AG09309 (cell line): ENCODE results near the gene ZNF385B.

Experiments
- DNase-seq: peaks from one replicate; pipeline ENCODE4 v3.0.0-alpha.2; 2010; ENCODE audit warnings: low read depth
- H3K4me3 ChIP-seq: 2 replicates; pipeline ENCODE4 v1.5.1; 2011; ENCODE audit warnings: mild to moderate bottlenecking, low read depth, low read length, moderate library complexity; ENCODE audit not compliant: control insufficient read depth
- TF ChIP-seq, protein P1 (sequence below): IDR thresholded peaks from 2 replicates; pipeline ENCODE4 v1.5.1; 2011; ENCODE audit warnings: mild to moderate bottlenecking, low read depth, low read length, inconsistent platforms; ENCODE audit not compliant: insufficient read depth, control insufficient read depth; ENCODE audit errors: missing control alignments

The ZNF385B gene

DNA sequence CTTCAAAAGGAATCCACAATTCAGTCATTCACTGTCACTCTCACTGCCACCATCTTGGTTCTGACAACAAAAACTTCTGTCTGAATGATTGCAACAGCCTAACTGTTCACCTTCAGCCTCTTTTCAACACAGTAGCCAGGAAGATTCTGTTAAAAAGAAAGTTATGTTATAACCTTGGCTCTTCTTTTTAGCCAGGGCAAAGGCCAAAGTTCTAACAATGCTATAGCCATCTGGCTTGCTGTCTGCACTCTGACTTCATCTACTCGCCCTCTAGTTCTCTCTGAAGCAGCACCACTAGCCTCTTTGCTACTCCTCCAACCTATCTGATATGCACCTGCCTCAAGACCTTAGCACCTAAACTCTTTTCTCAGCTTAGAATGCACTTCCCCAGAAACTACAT lies 158.5 kb downstream of the ZNF385B start:
- no peak for DNase-seq
- H3K4me3 ChIP-seq: no peak overlapping the region
- TF ChIP-seq, protein P1, sequence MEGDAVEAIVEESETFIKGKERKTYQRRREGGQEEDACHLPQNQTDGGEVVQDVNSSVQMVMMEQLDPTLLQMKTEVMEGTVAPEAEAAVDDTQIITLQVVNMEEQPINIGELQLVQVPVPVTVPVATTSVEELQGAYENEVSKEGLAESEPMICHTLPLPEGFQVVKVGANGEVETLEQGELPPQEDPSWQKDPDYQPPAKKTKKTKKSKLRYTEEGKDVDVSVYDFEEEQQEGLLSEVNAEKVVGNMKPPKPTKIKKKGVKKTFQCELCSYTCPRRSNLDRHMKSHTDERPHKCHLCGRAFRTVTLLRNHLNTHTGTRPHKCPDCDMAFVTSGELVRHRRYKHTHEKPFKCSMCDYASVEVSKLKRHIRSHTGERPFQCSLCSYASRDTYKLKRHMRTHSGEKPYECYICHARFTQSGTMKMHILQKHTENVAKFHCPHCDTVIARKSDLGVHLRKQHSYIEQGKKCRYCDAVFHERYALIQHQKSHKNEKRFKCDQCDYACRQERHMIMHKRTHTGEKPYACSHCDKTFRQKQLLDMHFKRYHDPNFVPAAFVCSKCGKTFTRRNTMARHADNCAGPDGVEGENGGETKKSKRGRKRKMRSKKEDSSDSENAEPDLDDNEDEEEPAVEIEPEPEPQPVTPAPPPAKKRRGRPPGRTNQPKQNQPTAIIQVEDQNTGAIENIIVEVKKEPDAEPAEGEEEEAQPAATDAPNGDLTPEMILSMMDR: no peak

- TF ChIP-seq, protein P1: no peak
- no peak overlapping the region for H3K4me3 ChIP-seq
- no peak for DNase-seq
Observed at GRCh38 chr2:179701524-179702110, 159.8 kb downstream of the ZNF385B start.

- TF ChIP-seq, protein P1: no peak
- no peak for DNase-seq
- H3K4me3 ChIP-seq: no peak overlapping the region
Observed at GRCh38 chr2:179695486-179695885, 165.9 kb downstream of the ZNF385B start.

GRCh38 chr2:179694963-179695362 lies 166.4 kb downstream of the ZNF385B start:
- TF ChIP-seq, protein P1: no peak
- no peak for DNase-seq
- no peak overlapping the region for H3K4me3 ChIP-seq

GRCh38 chr2:179692610-179693009 lies 168.8 kb downstream of the ZNF385B start:
- no peak overlapping the region for H3K4me3 ChIP-seq
- DNase-seq: no peak
- TF ChIP-seq, protein P1: no peak

DNA sequence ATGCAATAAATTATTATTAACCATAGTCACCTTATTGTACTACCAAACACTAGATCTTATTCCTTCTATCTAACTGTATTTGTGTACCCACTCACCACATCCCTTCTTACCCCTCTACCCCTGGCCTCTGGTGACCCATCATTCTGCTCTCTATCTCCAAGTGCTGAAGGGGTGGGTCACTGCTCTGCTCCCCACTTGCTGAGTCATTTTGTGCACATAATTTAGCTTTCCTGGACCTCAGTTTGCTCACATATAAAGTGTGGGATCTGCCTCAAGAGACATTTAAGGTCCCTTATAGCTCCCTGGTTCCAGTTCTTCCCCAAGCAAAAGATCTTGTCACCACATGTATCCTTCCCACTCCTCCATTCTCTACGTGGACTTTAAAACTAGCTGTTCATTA lies 169.4 kb downstream of the ZNF385B start:
- TF ChIP-seq, protein P1: no peak
- no peak overlapping the region for H3K4me3 ChIP-seq
- DNase-seq: no peak

DNA sequence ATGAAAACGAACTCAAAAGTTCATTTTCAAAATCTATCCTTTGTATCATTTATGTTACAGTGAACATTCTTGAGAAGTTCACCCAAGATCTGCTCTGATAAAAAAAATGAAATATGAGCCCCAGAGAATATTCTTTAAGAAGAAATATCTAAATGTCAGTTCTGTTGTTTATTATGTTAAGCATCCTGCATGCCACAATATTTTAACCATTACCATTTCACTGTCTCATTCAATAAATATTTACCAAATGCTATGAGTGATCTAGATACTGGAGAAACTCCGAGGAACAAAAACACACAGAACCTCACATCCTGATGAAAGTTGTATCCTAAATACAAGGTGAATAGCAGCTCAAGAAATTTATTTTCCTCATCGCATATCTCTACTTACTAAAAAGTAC lies 170.2 kb downstream of the ZNF385B start:
- TF ChIP-seq, protein P1: no peak
- H3K4me3 ChIP-seq: no peak overlapping the region
- DNase-seq: no peak
